MM.1S (cell line): ENCODE data around the gene MACROD2.

Source experiments
- DNase-seq: peaks from one replicate; pipeline ENCODE4 v3.0.0-alpha.2; 2015
- H2AFZ ChIP-seq: fragments of 300-600 bp; sonication (generic); 2 replicates; pipeline ENCODE4 v1.6.0; 2016; ENCODE audit warnings: antibody characterized with exemption, low read length
- H3F3A ChIP-seq: fragments of 300-600 bp; sonication (generic); 2 replicates; pipeline ENCODE4 v1.6.1; 2016; ENCODE audit warnings: mild to moderate bottlenecking, antibody characterized with exemption, low read length, moderate library complexity, mixed read lengths; ENCODE audit not compliant: insufficient read depth
- H3K27ac ChIP-seq: fragments of 300-600 bp; sonication (generic); 2 replicates; pipeline ENCODE4 v1.5.1; 2016; ENCODE audit warnings: mild to moderate bottlenecking, low read length
- H3K27me3 ChIP-seq: fragments of 300-600 bp; sonication (generic); replicated peaks from 2 replicates; pipeline ENCODE4 v1.6.0; 2016; ENCODE audit warnings: low read length; ENCODE audit not compliant: insufficient read depth
- H3K36me3 ChIP-seq: fragments of 300-600 bp; sonication (generic); replicated peaks from 2 replicates; pipeline ENCODE4 v1.6.1; 2016; ENCODE audit warnings: mild to moderate bottlenecking, low read length, mixed read lengths; ENCODE audit not compliant: insufficient read depth
- H3K4me1 ChIP-seq: fragments of 300-600 bp; sonication (generic); 2 replicates; pipeline ENCODE4 v1.6.1; 2016; ENCODE audit warnings: low read length, mixed read lengths
- H3K4me2 ChIP-seq: fragments of 300-600 bp; sonication (generic); 2 replicates; pipeline ENCODE4 v1.6.0; 2016; ENCODE audit warnings: low read depth, low read length
- H3K4me3 ChIP-seq: fragments of 300-600 bp; sonication (generic); 2 replicates; pipeline ENCODE4 v1.5.1; 2016; ENCODE audit warnings: low read length, mixed read lengths
- H3K79me2 ChIP-seq: fragments of 300-600 bp; sonication (generic); 2 replicates; pipeline ENCODE4 v1.6.1; 2016; ENCODE audit warnings: mixed run types, low read length, mixed read lengths
- H3K9ac ChIP-seq: fragments of 300-600 bp; sonication (generic); 2 replicates; pipeline ENCODE4 v1.6.1; 2016; ENCODE audit warnings: low read length, mixed read lengths
- H3K9me2 ChIP-seq: fragments of 300-600 bp; sonication (generic); replicated peaks from 2 replicates; pipeline ENCODE4 v1.6.1; 2016; ENCODE audit warnings: mild to moderate bottlenecking, low read length, mixed read lengths; ENCODE audit not compliant: insufficient read depth
- H3K9me3 ChIP-seq: fragments of 300-600 bp; sonication (generic); replicated peaks from 2 replicates; pipeline ENCODE4 v1.6.1; 2016; ENCODE audit warnings: mild to moderate bottlenecking, low read length, mixed read lengths; ENCODE audit not compliant: insufficient read depth
- H4K20me1 ChIP-seq: fragments of 300-600 bp; sonication (generic); 2 replicates; pipeline ENCODE4 v1.6.1; 2016; ENCODE audit warnings: mild to moderate bottlenecking, low read length, moderate library complexity, mixed read lengths; ENCODE audit not compliant: insufficient read depth
- CTCF ChIP-seq: fragments of 300-600 bp; sonication (generic); IDR thresholded peaks from 2 replicates; pipeline ENCODE4 v1.5.1; 2016; ENCODE audit warnings: antibody characterized with exemption, low read length, mixed read lengths
- EZH2 ChIP-seq: fragments of 300-600 bp; sonication (generic); optimal IDR thresholded peaks from 2 replicates; pipeline ENCODE3; 2017; ENCODE audit warnings: low read depth, mild to moderate bottlenecking, antibody characterized with exemption, low read length, mixed read lengths
- EZH2phosphoT487 ChIP-seq: fragments of 300-600 bp; sonication (generic); IDR thresholded peaks from 2 replicates; pipeline ENCODE4 v1.6.1; 2018; ENCODE audit warnings: antibody characterized with exemption, low read length

The MACROD2 gene

GRCh38 chr20:15245896-15246295 lies 1250.6 kb downstream of the MACROD2 start:
- H2AFZ ChIP-seq, result no peak overlapping the region
- H3K9me3 ChIP-seq, result no peaks in the 10 kb centered on the region
- H3K36me3 ChIP-seq, result no peaks in the 10 kb centered on the region
- 0 out of 2 replicates have a peak, but pooled peaks cover 6% of the 10 kb centered on the region for H3K4me1 ChIP-seq
- H3K27me3 ChIP-seq, result no peaks in the 10 kb centered on the region
- H3K9ac ChIP-seq, result no peak overlapping the region
- no peak overlapping the region for H3K27ac ChIP-seq
- no peak overlapping the region for H3K4me3 ChIP-seq
- no peak for DNase-seq
- no peaks in the 10 kb centered on the region for H4K20me1 ChIP-seq
- no peaks in the 10 kb centered on the region for H3K9me2 ChIP-seq
- no peaks in the 10 kb centered on the region for H3K79me2 ChIP-seq
- no peaks in the 10 kb centered on the region for H3F3A ChIP-seq
- no peak overlapping the region for H3K4me2 ChIP-seq
- no peak for TF ChIP-seq EZH2phosphoT487
- TF ChIP-seq EZH2, result no peak
- TF ChIP-seq CTCF, result no peak

DNA sequence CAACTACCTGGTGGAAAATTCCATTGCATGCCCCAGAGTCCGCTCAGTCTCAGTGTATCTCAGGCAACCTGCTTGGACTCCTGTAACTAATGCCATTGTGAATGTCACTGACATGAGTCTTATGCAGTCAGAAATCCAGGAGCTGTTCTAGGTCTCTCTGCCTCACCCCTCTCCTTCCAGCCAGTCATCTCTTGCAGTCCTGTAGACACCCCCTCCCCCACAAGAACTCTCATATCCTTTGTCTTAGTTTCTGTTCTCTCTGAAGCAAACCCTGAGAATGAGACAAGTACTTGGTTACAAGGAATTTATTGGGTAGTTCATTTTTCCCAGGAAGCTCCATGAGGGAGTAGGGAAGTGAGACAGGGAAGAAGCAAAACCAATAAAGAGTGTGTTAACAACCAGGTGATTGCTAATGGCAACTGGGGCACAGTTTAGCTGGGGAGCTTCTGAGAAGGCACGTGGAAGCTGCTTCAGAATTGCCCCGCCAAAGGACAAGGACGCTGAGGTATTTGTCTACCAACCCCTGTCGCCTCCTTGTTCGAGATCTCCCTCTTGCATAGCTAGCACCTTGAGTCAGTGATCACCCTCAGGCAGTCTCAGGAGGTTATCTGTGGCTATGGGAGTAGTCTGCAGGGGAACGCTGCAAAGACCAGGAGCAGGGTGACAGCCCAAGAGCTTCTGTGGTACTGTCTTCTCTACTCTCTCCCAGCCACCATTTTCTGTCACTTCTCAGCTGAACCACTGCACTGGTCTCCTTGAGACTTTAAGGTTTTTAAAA lies 1253.5 kb downstream of the MACROD2 start:
- no peaks in the 10 kb centered on the region for H3K36me3 ChIP-seq
- H3K9me2 ChIP-seq, result no peaks in the 10 kb centered on the region
- H3K9ac ChIP-seq, result no peak overlapping the region
- H3K4me2 ChIP-seq, result no peak overlapping the region; the same call in 1 of the 2 replicates
- H3K27me3 ChIP-seq, result no peaks in the 10 kb centered on the region
- no peak overlapping the region for H3K4me3 ChIP-seq
- TF ChIP-seq EZH2, result no peak
- no peak for TF ChIP-seq CTCF
- TF ChIP-seq EZH2phosphoT487, result no peak
- no peak overlapping the region for H2AFZ ChIP-seq
- 0 out of 2 replicates have a peak, but pooled peaks cover 6% of the 10 kb centered on the region for H3K4me1 ChIP-seq
- peak; percentile 24 for DNase-seq
- no peaks in the 10 kb centered on the region for H3K9me3 ChIP-seq
- H4K20me1 ChIP-seq, result no peaks in the 10 kb centered on the region
- H3K79me2 ChIP-seq, result no peaks in the 10 kb centered on the region
- H3K27ac ChIP-seq, result no peak overlapping the region
- no peaks in the 10 kb centered on the region for H3F3A ChIP-seq

DNA sequence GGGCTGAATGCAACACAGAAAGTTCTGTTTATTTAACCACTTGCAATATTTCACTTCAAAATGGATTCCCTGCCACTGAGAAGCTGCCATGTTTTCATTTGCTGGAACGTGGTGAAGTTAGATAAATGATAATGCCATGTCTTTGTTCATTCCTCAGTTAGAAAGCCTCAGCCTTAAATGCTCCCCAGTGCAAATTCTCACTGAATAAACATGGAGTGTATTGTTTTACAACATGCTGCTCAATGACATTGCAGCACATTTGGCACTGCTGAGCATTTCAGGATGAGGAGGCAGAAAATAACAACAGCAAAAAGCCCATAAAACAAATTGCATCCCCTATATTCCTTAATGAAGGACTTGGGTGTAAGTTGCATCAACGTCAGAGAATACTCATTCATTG lies 1255.9 kb downstream of the MACROD2 start:
- H3K27me3 ChIP-seq, result no peaks in the 10 kb centered on the region

More for the DNA sequence above, 1255.9 kb downstream of the MACROD2 start:
- H2AFZ ChIP-seq, result no peak overlapping the region
- H3K27ac ChIP-seq, result no peak overlapping the region
- no peaks in the 10 kb centered on the region for H3F3A ChIP-seq
- DNase-seq, result no peak
- TF ChIP-seq CTCF (no peak), EZH2 (no peak)
- no peak overlapping the region for H3K9ac ChIP-seq
- no peaks in the 10 kb centered on the region for H3K9me2 ChIP-seq
- H3K79me2 ChIP-seq, result no peaks in the 10 kb centered on the region
- no peak overlapping the region for H3K4me2 ChIP-seq
- no peaks in the 10 kb centered on the region for H3K9me3 ChIP-seq
- no peak overlapping the region for H3K4me3 ChIP-seq
- no peaks in the 10 kb centered on the region for H3K36me3 ChIP-seq
- no peaks in the 10 kb centered on the region for H4K20me1 ChIP-seq
- H3K4me1 ChIP-seq, result 0 out of 2 replicates have a peak, but pooled peaks cover 6% of the 10 kb centered on the region
